Loucy (cell line): Measurements from ENCODE around the gene MINPP1.

Experiments
- CTCF ChIP-seq: fragments of 200-600 bp; sonication (generic); conservative IDR thresholded peaks from 2 replicates; pipeline ENCODE4 v1.5.1; 2014; ENCODE audit warnings: mild to moderate bottlenecking, antibody characterized with exemption, low read length
- EZH2phosphoT487 ChIP-seq: fragments of 200-600 bp; IDR thresholded peaks from 2 replicates; pipeline ENCODE4 v1.6.1; 2018; ENCODE audit warnings: antibody characterized with exemption, mild to moderate bottlenecking, moderate library complexity, borderline replicate concordance

DNA sequence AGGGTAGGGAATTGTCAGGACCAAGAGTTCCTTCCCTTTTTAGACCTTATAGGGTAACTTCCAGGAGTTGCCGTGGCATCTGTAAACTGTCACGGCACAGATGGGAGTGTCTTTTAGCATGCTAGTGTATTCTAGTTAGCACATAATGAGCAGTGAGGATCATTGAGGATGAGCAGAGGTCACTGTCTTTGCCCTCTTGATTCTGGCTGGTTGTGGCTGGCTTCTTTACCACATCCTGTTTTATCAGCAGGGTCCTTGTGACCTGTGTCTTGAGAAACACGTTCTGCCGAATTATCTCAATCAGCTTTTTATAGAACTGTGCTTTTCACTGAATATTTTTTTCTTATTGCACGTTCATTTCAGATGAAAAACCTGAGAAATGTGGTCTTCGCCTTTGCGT, 41.5 kb downstream of the MINPP1 start:
- TF ChIP-seq CTCF = no peak
- TF ChIP-seq EZH2phosphoT487 = no peak
